NCI-H2196 treated with DMSO at 0.1 percent for 48 hours (cell line): ENCODE data around the gene DNPEP.

ENCODE experiments used
- DNase-seq: peaks from one replicate; lab custom pipeline; 2025; ENCODE audit not compliant: unreplicated experiment; lab: John Stamatoyannopoulos, UW

The DNPEP gene

GRCh38 chr2:219387306-219388120 is at the start of gene DNPEP:
Gene DNPEP, minus strand, starts transcription at chr2:219387912. Its CDS starts 118 bp downstream, at chr2:219387794.
- DNase-seq = peak; percentile 94

- DNase-seq = no peak
Measured at GRCh38 chr2:219437141-219437540, 49.4 kb upstream of the DNPEP start.

- DNase-seq = no peak
Measured at GRCh38 chr2:219436491-219436890, 48.8 kb upstream of the DNPEP start.

GRCh38 chr2:219435701-219436100 is 48.0 kb upstream of the DNPEP start:
- no peak for DNase-seq

- no peak for DNase-seq
Measured at GRCh38 chr2:219434718-219435525, 47.2 kb upstream of the DNPEP start, which contains the start of gene SPEG. Gene SPEG, plus strand, starts transcription at chr2:219434843. Its CDS starts 135 bp downstream, at chr2:219434978.

GRCh38 chr2:219434468-219434717 is 46.7 kb upstream of the DNPEP start:
- no peak for DNase-seq

- DNase-seq = no peak
Measured at GRCh38 chr2:219433666-219434467, 46.2 kb upstream of the DNPEP start.

- DNase-seq = peak; percentile 8
Measured at GRCh38 chr2:219430633-219431615, 43.2 kb upstream of the DNPEP start.

GRCh38 chr2:219429958-219430606 is 42.4 kb upstream of the DNPEP start:
- no peak for DNase-seq

- no peak for DNase-seq
Measured at GRCh38 chr2:219428469-219428868, 40.8 kb upstream of the DNPEP start.

- no peak for DNase-seq
Measured at GRCh38 chr2:219426534-219427136, 38.9 kb upstream of the DNPEP start.

- DNase-seq = no peak
Measured at GRCh38 chr2:219426068-219426443, 38.3 kb upstream of the DNPEP start.

GRCh38 chr2:219425238-219426067 is 37.7 kb upstream of the DNPEP start:
- DNase-seq = no peak

GRCh38 chr2:219423652-219424377 is 36.1 kb upstream of the DNPEP start:
- DNase-seq = no peak

- DNase-seq = no peak
Measured at GRCh38 chr2:219422952-219423534, 35.3 kb upstream of the DNPEP start.

- DNase-seq = no peak
Measured at GRCh38 chr2:219421323-219421722, 33.6 kb upstream of the DNPEP start.

- no peak for DNase-seq
Measured at GRCh38 chr2:219420687-219421086, 33.0 kb upstream of the DNPEP start.
